Activated naive CD8-positive, alpha-beta T cell treated with anti-CD3 and anti-CD28 coated beads, Interleukin-2, amount 50 U/mL, for 16 hours (primary cell): ENCODE data around the gene PCDH9.

Experiments
- DNase-seq: peaks from one replicate; pipeline ENCODE4 v3.0.0-alpha.2; 2020; ENCODE audit warnings: low read depth, low spot score

The PCDH9 gene

GRCh38 chr13:66576381-66576780 lies 653.8 kb downstream of the PCDH9 start:
- no peak for DNase-seq

- no peak for DNase-seq
These were observed 655.5 kb downstream of the PCDH9 start for GRCh38 chr13:66574606-66575005.

- no peak for DNase-seq
These were observed 662.1 kb downstream of the PCDH9 start for GRCh38 chr13:66567899-66568612.

- DNase-seq = no peak
These were observed 664.9 kb downstream of the PCDH9 start for GRCh38 chr13:66565279-66565678.

- no peak for DNase-seq
These were observed 667.1 kb downstream of the PCDH9 start for GRCh38 chr13:66563076-66563475.

GRCh38 chr13:66562054-66562453 lies 668.1 kb downstream of the PCDH9 start:
- no peak for DNase-seq

GRCh38 chr13:66560991-66561390 lies 669.1 kb downstream of the PCDH9 start:
- no peak for DNase-seq

GRCh38 chr13:66560189-66560588 lies 669.9 kb downstream of the PCDH9 start:
- DNase-seq = no peak

- DNase-seq = no peak
These were observed 671.0 kb downstream of the PCDH9 start for GRCh38 chr13:66559093-66559492.

- no peak for DNase-seq
These were observed 671.6 kb downstream of the PCDH9 start for GRCh38 chr13:66558506-66558905.

- DNase-seq = no peak
These were observed 672.8 kb downstream of the PCDH9 start for GRCh38 chr13:66557357-66557756.

GRCh38 chr13:66556306-66556705 lies 673.8 kb downstream of the PCDH9 start:
- no peak for DNase-seq

- DNase-seq = no peak
These were observed 676.7 kb downstream of the PCDH9 start for GRCh38 chr13:66553391-66553790.

- DNase-seq = no peak
These were observed 679.0 kb downstream of the PCDH9 start for GRCh38 chr13:66551128-66551527.

- no peak for DNase-seq
These were observed 682.5 kb downstream of the PCDH9 start for GRCh38 chr13:66547685-66548084.

GRCh38 chr13:66546534-66547379 lies 683.4 kb downstream of the PCDH9 start:
- DNase-seq = no peak

- no peak for DNase-seq
These were observed 686.4 kb downstream of the PCDH9 start for GRCh38 chr13:66543780-66544179.

GRCh38 chr13:66537417-66537816 lies 692.7 kb downstream of the PCDH9 start:
- DNase-seq = no peak

GRCh38 chr13:66536746-66537145 lies 693.4 kb downstream of the PCDH9 start:
- DNase-seq = no peak

- DNase-seq = no peak
These were observed 695.6 kb downstream of the PCDH9 start for GRCh38 chr13:66534561-66534960.

GRCh38 chr13:66532845-66533244 lies 697.3 kb downstream of the PCDH9 start:
- DNase-seq = no peak

- no peak for DNase-seq
These were observed 698.0 kb downstream of the PCDH9 start for GRCh38 chr13:66532146-66532545.

- no peak for DNase-seq
These were observed 699.5 kb downstream of the PCDH9 start for GRCh38 chr13:66530686-66531085.
